Ascending aorta (tissue), 2 donors: Measurements from ENCODE around the gene RTN3. TPM values are rescaled to one million over a fixed set of nuclear protein-coding genes. Genes with fewer than 3 reads are reported as not detected.

ENCODE experiments used
- DNase-seq, 2 donors: peaks; one replicate each; pipeline ENCODE4 v3.0.0-alpha.2; 2019; ENCODE audit warnings: low spot score in 2 of 2
- H3K27ac ChIP-seq, 2 donors: fragments of 200-600 bp; sonication (generic); one replicate each; pipeline ENCODE4 v1.5.1; 2016 to 2017; ENCODE audit warnings: mild to moderate bottlenecking in 1 of 2
- H3K27me3 ChIP-seq: fragments of 200-600 bp; sonication (generic); one replicate; pipeline ENCODE4 v1.5.1; 2017
- H3K36me3 ChIP-seq, 2 donors: fragments of 200-600 bp; sonication (generic); one replicate each; pipeline ENCODE4 v1.5.1; 2016
- H3K4me1 ChIP-seq, 2 donors: fragments of 200-600 bp; sonication (generic); one replicate each; pipeline ENCODE4 v1.5.1; 2016 to 2017; ENCODE audit warnings: mild to moderate bottlenecking in 1 of 2
- H3K4me3 ChIP-seq, 2 donors: fragments of 200-600 bp; sonication (generic); one replicate each; pipeline ENCODE4 v1.5.1; 2016 to 2017; ENCODE audit warnings: mild to moderate bottlenecking in 1 of 2
- H3K9me3 ChIP-seq, 2 donors: fragments of 200-600 bp; sonication (generic); one replicate each; pipeline ENCODE4 v1.5.1; 2016
- intact Hi-C: fragments of 100-400 bp; cut with DNase I; formaldehyde crosslinking; loops from one replicate; pipeline ENCODE4 v1.15.1; 2023
- total RNA-seq: library from RNA; depleted of rRNA; stranded (reverse); fragments of >200 nt; gene quantifications from one replicate; pipeline ENCODE4 v1.1.0, GENCODE V29; 2016
- TF ChIP-seq, protein P1 (sequence below), 3 experiments: fragments of 200-600 bp in 2 of 3; fragments of 450-650 bp in 1 of 3; sonication (generic) in 2 of 3; IDR thresholded peaks; one replicate each; pipeline ENCODE4 v1.5.1; 2016 to 2019; ENCODE audit warnings: antibody characterized with exemption in 3 of 3, mild to moderate bottlenecking in 1 of 3, moderate library complexity in 1 of 3

RTN3 gene
- total RNA-seq, 1 donor from 2014 or later, result 49.5 TPM

DNA sequence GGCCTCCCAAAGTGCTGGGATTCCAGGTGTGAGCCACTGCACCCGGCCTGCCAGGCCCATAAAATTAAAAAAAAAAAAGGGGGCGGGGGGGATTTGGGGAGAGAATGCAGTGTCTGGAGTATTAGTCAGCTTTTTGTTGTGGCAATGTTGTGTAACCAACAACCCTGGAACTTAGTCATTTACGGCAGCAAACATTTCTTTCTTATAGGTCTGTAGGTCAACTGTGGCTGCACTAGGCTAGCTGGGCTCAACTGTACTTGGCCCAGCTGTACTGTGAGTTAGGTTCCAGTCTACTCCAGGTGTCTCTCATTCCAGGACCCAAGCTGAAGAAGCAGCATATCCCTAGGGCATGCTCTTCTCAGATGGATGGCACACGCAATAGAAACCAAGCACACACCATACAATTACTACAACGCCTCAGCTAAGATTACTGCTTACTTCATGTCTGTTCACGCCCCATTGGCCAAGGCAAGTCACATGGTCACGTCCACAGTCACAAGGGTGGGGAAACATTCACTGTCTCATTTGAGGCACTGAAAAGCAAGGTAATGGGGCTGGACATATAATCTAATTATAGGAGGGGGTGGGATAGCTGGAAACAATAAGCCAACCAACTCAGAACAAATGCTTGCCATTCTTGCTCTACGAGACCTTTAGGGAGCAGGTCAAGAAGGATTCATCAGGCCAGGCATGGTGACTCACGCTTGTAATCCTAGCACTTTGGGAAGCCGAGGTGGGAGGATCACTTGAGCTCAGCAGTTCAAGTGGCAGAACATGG, 121.5 kb downstream of the RTN3 start:
- TF ChIP-seq, protein P1, sequence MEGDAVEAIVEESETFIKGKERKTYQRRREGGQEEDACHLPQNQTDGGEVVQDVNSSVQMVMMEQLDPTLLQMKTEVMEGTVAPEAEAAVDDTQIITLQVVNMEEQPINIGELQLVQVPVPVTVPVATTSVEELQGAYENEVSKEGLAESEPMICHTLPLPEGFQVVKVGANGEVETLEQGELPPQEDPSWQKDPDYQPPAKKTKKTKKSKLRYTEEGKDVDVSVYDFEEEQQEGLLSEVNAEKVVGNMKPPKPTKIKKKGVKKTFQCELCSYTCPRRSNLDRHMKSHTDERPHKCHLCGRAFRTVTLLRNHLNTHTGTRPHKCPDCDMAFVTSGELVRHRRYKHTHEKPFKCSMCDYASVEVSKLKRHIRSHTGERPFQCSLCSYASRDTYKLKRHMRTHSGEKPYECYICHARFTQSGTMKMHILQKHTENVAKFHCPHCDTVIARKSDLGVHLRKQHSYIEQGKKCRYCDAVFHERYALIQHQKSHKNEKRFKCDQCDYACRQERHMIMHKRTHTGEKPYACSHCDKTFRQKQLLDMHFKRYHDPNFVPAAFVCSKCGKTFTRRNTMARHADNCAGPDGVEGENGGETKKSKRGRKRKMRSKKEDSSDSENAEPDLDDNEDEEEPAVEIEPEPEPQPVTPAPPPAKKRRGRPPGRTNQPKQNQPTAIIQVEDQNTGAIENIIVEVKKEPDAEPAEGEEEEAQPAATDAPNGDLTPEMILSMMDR (IDR thresholded peaks at IDR 0.05), result no peak
- DNase-seq, result no peak
- no peak overlapping the region for H3K4me3 ChIP-seq
- intact Hi-C loops, result no loop called here
- H3K36me3 ChIP-seq, result no peaks in the 10 kb centered on the region
- H3K27ac ChIP-seq, result no peak overlapping the region
- H3K9me3 ChIP-seq, result no peaks in the 10 kb centered on the region
- no peaks in the 10 kb centered on the region for H3K4me1 ChIP-seq
- no peaks in the 10 kb centered on the region for H3K27me3 ChIP-seq

- intact Hi-C loops, result no loop called here
- Histone ChIP-seq H3K36me3 (no peaks in the 10 kb centered on the region), H3K4me3 (no peak overlapping the region), H3K4me1 (no peaks in the 10 kb centered on the region), H3K27me3 (no peaks in the 10 kb centered on the region), H3K27ac (no peak overlapping the region), H3K9me3 (no peaks in the 10 kb centered on the region)
- TF ChIP-seq, protein P1 (IDR thresholded peaks at IDR 0.05), result no peak
- no peak for DNase-seq
Observed at GRCh38 chr11:63804259-63804658, 123.0 kb downstream of the RTN3 start.

GRCh38 chr11:63805844-63806415, 124.6 kb downstream of the RTN3 start:
- no peaks in the 10 kb centered on the region for H3K9me3 ChIP-seq
- no peaks in the 10 kb centered on the region for H3K27me3 ChIP-seq
- DNase-seq, result peak in 1 of 2 donors; percentile 73
- H3K27ac ChIP-seq, result peak overlapping the region; percentile 6 to 67
- no peaks in the 10 kb centered on the region for H3K36me3 ChIP-seq
- intact Hi-C loops, result no loop called here
- TF ChIP-seq, protein P1 (IDR thresholded peaks at IDR 0.05), result no peak
- H3K4me3 ChIP-seq, result no peak overlapping the region
- H3K4me1 ChIP-seq, result no peaks in the 10 kb centered on the region

Other genes with a start within 250 kb of the RTN3 start
- 0.21 TPM for gene PLAAT5, start 190.3 kb upstream of the RTN3 start, total RNA-seq
- gene LGALS12, start 175.4 kb upstream of the RTN3 start, total RNA-seq, result not detected
- 1.1 TPM for gene PLAAT4, start 144.7 kb upstream of the RTN3 start, total RNA-seq
- gene PLAAT2, start 118.1 kb upstream of the RTN3 start, total RNA-seq, result not detected
- gene PLAAT3, start 67.1 kb upstream of the RTN3 start, total RNA-seq, result 21.1 TPM
- gene ATL3, start 10.1 kb upstream of the RTN3 start, total RNA-seq, result 77.3 TPM
- gene ZFTA, start 87.3 kb downstream of the RTN3 start, total RNA-seq, result 34.7 TPM
- gene SPINDOC, start 132.0 kb downstream of the RTN3 start, total RNA-seq, result 5.0 TPM
- gene MARK2, start 157.6 kb downstream of the RTN3 start, total RNA-seq, result 45.7 TPM
- not detected for gene RCOR2, start 235.7 kb downstream of the RTN3 start, total RNA-seq